Panc1 (cell line): Measurements from ENCODE around the gene RABGAP1L. TPM values are rescaled to one million over a fixed set of nuclear protein-coding genes. Genes with fewer than 3 reads are reported as not detected.
"Not testable (repeated sequence)": the region's sequence is repeated elsewhere in the genome, so short reads cannot be mapped to it uniquely, and the experiment has no call there.

Experiments used
- ATAC-seq: fragments of 200-7000 bp; cut with Tn5 transposase; 2 replicates; pipeline ENCODE4 v1.9.1; 2020; ENCODE audit warnings: mild to moderate bottlenecking, moderate library complexity
- BruUV-seq: library from RNA; stranded (reverse); fragments of 400-500 nt; replicated peaks from 2 replicates; lab custom pipeline; 2021; lab: Mats Ljungman, UMichigan
- CTCF ChIA-PET: fragments of 300-600 bp; sonication (Branson Sonifier 250); formaldehyde crosslinking; loops from one replicate; lab custom pipeline; 2022; ENCODE audit warnings: antibody characterized with exemption; lab: Charles Lee
- POLR2A ChIA-PET: fragments of 300-600 bp; sonication (Branson Sonifier 250); formaldehyde crosslinking; loops from one replicate; lab custom pipeline; 2022; ENCODE audit warnings: antibody characterized with exemption; lab: Charles Lee
- DNase-seq: peaks from one replicate; pipeline ENCODE4 v3.0.0-alpha.2; 2010; ENCODE audit warnings: low read depth, low spot score
- H3K27ac ChIP-seq: 2 replicates; pipeline ENCODE4 v1.5.1; 2011; ENCODE audit warnings: mild to moderate bottlenecking, low read length, inconsistent platforms
- H3K27me3 ChIP-seq: fragments of 200-500 bp; sonication (Bioruptor generic); 2 replicates; pipeline ENCODE4 v1.6.0; 2014; ENCODE audit warnings: low read length, inconsistent platforms; ENCODE audit not compliant: control insufficient read depth, insufficient read depth
- H3K36me3 ChIP-seq: fragments of 200-500 bp; sonication (Bioruptor generic); 2 replicates; pipeline ENCODE4 v1.5.1; 2014; ENCODE audit warnings: inconsistent platforms, mild to moderate bottlenecking, low read length, moderate library complexity; ENCODE audit not compliant: control insufficient read depth, insufficient read depth
- H3K4me1 ChIP-seq: 2 replicates; pipeline ENCODE4 v1.5.1; 2011; ENCODE audit warnings: inconsistent platforms, mild to moderate bottlenecking, low read length, moderate library complexity; ENCODE audit not compliant: control insufficient read depth, insufficient read depth
- H3K4me3 ChIP-seq, 2 experiments: 2 replicates each; pipeline ENCODE4 v1.5.1; 2011 to 2012; ENCODE audit warnings: low read depth in 2 of 2, low read length in 2 of 2, mild to moderate bottlenecking in 2 of 2, inconsistent platforms in 1 of 2, moderate library complexity in 1 of 2
- H3K9me3 ChIP-seq: fragments of 200-500 bp; sonication (Bioruptor generic); 2 replicates; pipeline ENCODE4 v1.5.1; 2014; ENCODE audit warnings: low read depth, mild to moderate bottlenecking, inconsistent platforms, low read length, moderate library complexity; ENCODE audit not compliant: control insufficient read depth, insufficient read depth
- CTCF ChIP-seq: fragments of 450-650 bp; IDR thresholded peaks from 2 replicates; pipeline ENCODE4 v1.5.1; 2017; ENCODE audit warnings: mild to moderate bottlenecking
- POLR2AphosphoS5 ChIP-seq: IDR thresholded peaks from 2 replicates; pipeline ENCODE4 v1.6.1; 2012; ENCODE audit warnings: mild to moderate bottlenecking, low read depth, low read length, moderate library complexity
- REST ChIP-seq, 2 experiments: IDR thresholded peaks; 2 replicates each; pipeline ENCODE4 v1.6.1; 2011 to 2012; ENCODE audit warnings: low read depth in 2 of 2, control low read depth in 1 of 2, low read length in 1 of 2, mild to moderate bottlenecking in 1 of 2, moderate library complexity in 1 of 2; ENCODE audit not compliant: insufficient read depth in 1 of 2
- SIN3A ChIP-seq: IDR thresholded peaks from 2 replicates; pipeline ENCODE4 v1.6.1; 2012; ENCODE audit warnings: low read depth, mild to moderate bottlenecking, low read length, moderate library complexity, borderline replicate concordance; ENCODE audit not compliant: insufficient read depth
- TCF7L2 ChIP-seq: IDR thresholded peaks from 2 replicates; pipeline ENCODE4 v1.6.1; 2011; ENCODE audit warnings: mild to moderate bottlenecking, low read depth, low read length, inconsistent platforms
- in situ Hi-C: cut with HindIII; loops from 2 replicates; pipeline ENCODE4 v1.10.0; 2016; ENCODE audit warnings: low sequenced_read_pairs, low pct_unique_long_range_greater_than_20kb
- intact Hi-C: fragments of 100-400 bp; cut with micrococcal nuclease; formaldehyde crosslinking; loops from one replicate; pipeline ENCODE4 v1.10.0; 2022; ENCODE audit not compliant: unreplicated experiment
- total RNA-seq: library from RNA; stranded (reverse); gene quantifications from one replicate; pipeline ENCODE4 v1.2.1, GENCODE V29; 2021; ENCODE audit not compliant: unreplicated experiment

RABGAP1L gene
- total RNA-seq, 1 experiment from 2014 or later, result 37.0 TPM

GRCh38 chr1:174583316-174583715 lies 424.0 kb downstream of the RABGAP1L start:
- no peaks in the 10 kb centered on the region for H3K27me3 ChIP-seq
- intact Hi-C loops (no loop called here), in situ Hi-C loops (no loop called here)
- ChIA-PET CTCF (no interaction called here), POLR2A (no interaction called here)
- no peak overlapping the region for H3K27ac ChIP-seq
- ATAC-seq, result no peak
- no peak for DNase-seq
- no peak overlapping the region for H3K4me3 ChIP-seq
- no peaks in the 10 kb centered on the region for H3K9me3 ChIP-seq
- H3K36me3 ChIP-seq, result no peaks in the 10 kb centered on the region
- H3K4me1 ChIP-seq, result no peaks in the 10 kb centered on the region
- BruUV-seq, result no TSS peak
- TF ChIP-seq CTCF (no peak), TCF7L2 (no peak), REST (IDR thresholded peaks at IDR 0.05; ENCODE audit: insufficient read depth in 1 of 2, low read depth in 2 of 2, low read length in 1 of 2) (no peak), POLR2AphosphoS5 (no peak), SIN3A (no peak)

GRCh38 chr1:174584071-174584470 lies 424.8 kb downstream of the RABGAP1L start:
- CTCF ChIA-PET, result no interaction called here
- Histone ChIP-seq H3K27ac (no peak overlapping the region), H3K27me3 (no peaks in the 10 kb centered on the region), H3K36me3 (no peaks in the 10 kb centered on the region), H3K4me3 (no peak overlapping the region), H3K9me3 (no peaks in the 10 kb centered on the region), H3K4me1 (no peaks in the 10 kb centered on the region)
- POLR2A ChIA-PET, result no interaction called here
- in situ Hi-C loops (no loop called here), intact Hi-C loops (no loop called here)
- no peak for ATAC-seq
- no TSS peak for BruUV-seq
- no peak for TF ChIP-seq CTCF
- no peak for TF ChIP-seq TCF7L2
- TF ChIP-seq POLR2AphosphoS5, result no peak
- TF ChIP-seq SIN3A, result no peak
- TF ChIP-seq REST (IDR thresholded peaks at IDR 0.05; ENCODE audit: insufficient read depth in 1 of 2, low read depth in 2 of 2, low read length in 1 of 2), result no peak
- DNase-seq, result no peak

- H3K9me3 ChIP-seq, intact Hi-C loops, BruUV-seq, H3K27ac ChIP-seq, H3K4me3 ChIP-seq, CTCF ChIA-PET, H3K36me3 ChIP-seq, POLR2A ChIA-PET, H3K27me3 ChIP-seq, H3K4me1 ChIP-seq, DNase-seq, ATAC-seq, in situ Hi-C loops: not testable (repeated sequence)
Observed at GRCh38 chr1:174588618-174589017, 429.3 kb downstream of the RABGAP1L start.
